Activated CD4-positive, CD25-positive, alpha-beta regulatory T cell treated with anti-CD3 and anti-CD28 coated beads, Interleukin-2, amount 50 U/mL, for 16 hours (primary cell): ENCODE data around the gene CDR2.
"Not testable (repeated sequence)": the region's sequence is repeated elsewhere in the genome, so short reads cannot be mapped to it uniquely, and the experiment has no call there.

ENCODE experiments used
- DNase-seq: peaks from one replicate; pipeline ENCODE4 v3.0.0-alpha.2; 2020; ENCODE audit warnings: low read depth, low spot score

CDR2 gene

GRCh38 chr16:22375963-22376640 lies 1.7 kb upstream of the CDR2 start:
- no peak for DNase-seq

- no peak for DNase-seq
These were observed 921 bp upstream of the CDR2 start for GRCh38 chr16:22375117-22375962.

- DNase-seq: no peak
These were observed 633 bp downstream of the CDR2 start for GRCh38 chr16:22373662-22374310.

GRCh38 chr16:22372882-22373661 lies 1.3 kb downstream of the CDR2 start:
- DNase-seq: no peak

- DNase-seq: no peak
These were observed 4.2 kb downstream of the CDR2 start for GRCh38 chr16:22370038-22370820.

GRCh38 chr16:22369221-22369811 lies 5.1 kb downstream of the CDR2 start:
- DNase-seq: no peak

- not testable (repeated sequence) for DNase-seq
These were observed 6.1 kb downstream of the CDR2 start for GRCh38 chr16:22368200-22368826.

GRCh38 chr16:22366889-22367288 lies 7.5 kb downstream of the CDR2 start:
- DNase-seq: no peak

GRCh38 chr16:22366371-22366770 lies 8.0 kb downstream of the CDR2 start:
- no peak for DNase-seq

GRCh38 chr16:22364241-22364640 lies 10.2 kb downstream of the CDR2 start:
- DNase-seq: no peak

- DNase-seq: no peak
These were observed 13.3 kb downstream of the CDR2 start for GRCh38 chr16:22360963-22361659.

GRCh38 chr16:22359679-22360078 lies 14.7 kb downstream of the CDR2 start:
- no peak for DNase-seq

- DNase-seq: no peak
These were observed 16.4 kb downstream of the CDR2 start for GRCh38 chr16:22358000-22358399.

- no peak for DNase-seq
These were observed 16.8 kb downstream of the CDR2 start for GRCh38 chr16:22357635-22357971.

- DNase-seq: no peak
These were observed 17.3 kb downstream of the CDR2 start for GRCh38 chr16:22356930-22357634.

- DNase-seq: no peak
These were observed 18.9 kb downstream of the CDR2 start for GRCh38 chr16:22355487-22355908.

GRCh38 chr16:22353933-22354541 lies 20.4 kb downstream of the CDR2 start:
- DNase-seq: no peak

GRCh38 chr16:22353191-22353919 lies 21.1 kb downstream of the CDR2 start:
- DNase-seq: no peak
